HTERT RPE-1 (cell line): ENCODE data around the gene RNASE12.
"Not testable (repeated sequence)": the region's sequence is repeated elsewhere in the genome, so short reads cannot be mapped to it uniquely, and the experiment has no call there.

Experiments
- in situ Hi-C: fragments of 300-500 bp; cut with MboI; formaldehyde crosslinking; loops from 4 replicates; pipeline ENCODE4 v1.14.3; 2020; ENCODE audit warnings: low sequenced_read_pairs

RNASE12 gene

GRCh38 chr14:20614038-20614840, 23.1 kb upstream of the RNASE12 start:
- in situ Hi-C loops: no loop called here

- in situ Hi-C loops: no loop called here
Measured at GRCh38 chr14:20613094-20614037, 22.2 kb upstream of the RNASE12 start.

GRCh38 chr14:20612403-20612802, 21.2 kb upstream of the RNASE12 start:
- in situ Hi-C loops: no loop called here

- in situ Hi-C loops: no loop called here
Measured at GRCh38 chr14:20611277-20611676, 20.1 kb upstream of the RNASE12 start.

GRCh38 chr14:20610002-20610765, 19.0 kb upstream of the RNASE12 start:
- in situ Hi-C loops: no loop called here

DNA sequence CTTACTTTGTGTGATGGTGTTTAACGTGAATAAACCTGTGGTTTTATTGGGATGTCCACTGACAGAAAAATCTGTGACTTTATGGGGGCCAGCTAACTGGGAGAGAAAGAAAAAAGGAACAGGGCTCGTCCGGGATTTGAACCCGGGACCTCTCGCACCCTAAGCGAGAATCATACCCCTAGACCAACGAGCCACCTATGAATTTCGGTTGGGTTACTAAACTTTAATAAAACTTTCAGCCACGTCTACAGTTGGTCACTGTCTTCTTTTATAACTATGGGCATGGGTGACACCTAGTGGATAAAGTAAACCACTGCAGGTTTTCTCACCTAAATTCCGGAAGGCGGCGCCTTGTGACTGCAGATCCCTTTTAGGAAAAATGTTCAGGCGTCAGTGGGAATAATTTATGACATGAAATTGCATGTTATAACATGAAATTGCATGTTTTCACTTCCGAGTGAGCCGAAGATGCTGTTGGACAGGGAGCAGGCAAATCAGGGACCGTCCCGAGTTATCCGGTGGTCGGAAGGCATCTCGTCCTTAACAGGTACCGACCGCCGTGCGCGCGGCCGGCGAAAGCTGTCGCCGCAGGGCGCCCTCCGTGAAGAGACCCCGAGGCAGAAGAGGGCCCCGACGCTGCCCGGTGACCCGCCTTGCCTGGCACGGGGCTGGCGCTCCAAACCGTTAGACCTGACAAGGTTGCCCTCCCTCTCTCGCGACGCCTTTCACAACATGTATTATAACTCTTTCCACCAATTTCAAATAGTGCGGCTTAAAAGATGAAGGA, 18.2 kb upstream of the RNASE12 start:
- in situ Hi-C loops: no loop called here

DNA sequence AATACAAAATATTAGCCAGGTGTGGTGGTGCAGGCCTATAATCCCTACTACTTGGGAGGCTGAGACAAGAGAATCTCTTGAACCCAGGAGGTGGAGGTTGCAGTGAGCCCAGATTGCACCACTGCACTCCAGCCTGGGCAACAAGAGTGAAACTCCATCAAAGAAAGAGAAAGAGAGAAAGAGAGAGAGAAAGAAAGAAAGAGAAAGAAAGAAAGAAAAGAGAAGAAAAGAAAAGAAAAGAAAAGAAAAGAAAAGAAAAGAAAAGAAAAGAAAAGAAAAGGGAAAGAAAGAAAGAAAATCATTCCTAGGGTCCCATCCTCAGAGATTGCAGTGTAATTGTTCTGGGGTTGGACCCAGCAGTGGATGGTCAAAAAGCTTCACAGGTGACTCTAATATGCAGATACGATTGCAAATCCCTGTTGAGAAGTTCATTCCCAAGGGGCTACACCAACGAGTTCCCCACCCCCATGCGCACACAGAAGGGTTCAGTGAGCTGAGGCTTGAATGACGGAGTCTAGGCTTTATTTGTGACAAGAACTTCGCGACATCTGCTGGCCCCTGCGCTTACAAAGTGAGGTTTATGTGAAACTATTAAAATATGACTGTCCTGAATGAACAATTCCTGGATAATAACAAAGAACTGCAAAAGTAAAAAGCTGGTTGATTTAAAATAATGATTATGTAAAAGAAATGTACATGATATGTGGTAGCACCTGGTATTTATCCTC, 17.4 kb upstream of the RNASE12 start:
- in situ Hi-C loops: no loop called here

- in situ Hi-C loops: no loop called here
Measured at GRCh38 chr14:20607617-20608016, 16.4 kb upstream of the RNASE12 start.

GRCh38 chr14:20606902-20607242, 15.7 kb upstream of the RNASE12 start:
- in situ Hi-C loops: no loop called here

DNA sequence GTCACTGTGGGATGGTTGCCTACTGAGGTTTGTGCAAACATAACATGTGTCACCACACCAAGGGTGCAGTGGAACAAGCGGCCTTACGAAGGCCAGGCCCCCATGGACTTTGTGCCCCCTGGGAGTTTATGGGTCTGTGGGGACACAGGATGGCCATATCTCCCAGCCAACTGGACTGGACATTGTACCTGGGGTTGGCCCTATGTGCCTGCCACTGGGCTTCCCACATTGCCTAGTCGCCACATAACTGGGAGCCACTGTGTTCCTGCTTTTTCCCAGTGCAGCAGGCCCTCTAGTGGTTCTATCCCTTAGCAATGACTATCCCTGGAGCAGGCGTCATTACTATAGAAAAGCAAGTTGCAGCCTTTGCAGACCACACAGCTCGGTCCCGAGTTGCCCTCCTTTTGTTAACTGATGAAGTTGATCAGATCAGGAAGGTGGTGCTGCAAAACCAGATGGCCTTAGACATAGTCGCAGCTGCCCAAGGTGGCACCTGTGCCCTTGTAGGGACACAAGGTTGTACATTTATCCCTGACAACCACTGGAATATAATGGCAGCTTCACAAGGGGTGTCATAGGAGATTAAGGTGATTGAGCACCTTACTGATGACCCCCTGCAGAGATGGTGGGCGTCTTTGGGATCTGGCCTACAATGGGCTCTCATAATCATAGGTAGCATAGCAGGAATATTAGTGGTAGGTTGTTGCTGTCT, 15.2 kb upstream of the RNASE12 start:
- in situ Hi-C loops: no loop called here

DNA sequence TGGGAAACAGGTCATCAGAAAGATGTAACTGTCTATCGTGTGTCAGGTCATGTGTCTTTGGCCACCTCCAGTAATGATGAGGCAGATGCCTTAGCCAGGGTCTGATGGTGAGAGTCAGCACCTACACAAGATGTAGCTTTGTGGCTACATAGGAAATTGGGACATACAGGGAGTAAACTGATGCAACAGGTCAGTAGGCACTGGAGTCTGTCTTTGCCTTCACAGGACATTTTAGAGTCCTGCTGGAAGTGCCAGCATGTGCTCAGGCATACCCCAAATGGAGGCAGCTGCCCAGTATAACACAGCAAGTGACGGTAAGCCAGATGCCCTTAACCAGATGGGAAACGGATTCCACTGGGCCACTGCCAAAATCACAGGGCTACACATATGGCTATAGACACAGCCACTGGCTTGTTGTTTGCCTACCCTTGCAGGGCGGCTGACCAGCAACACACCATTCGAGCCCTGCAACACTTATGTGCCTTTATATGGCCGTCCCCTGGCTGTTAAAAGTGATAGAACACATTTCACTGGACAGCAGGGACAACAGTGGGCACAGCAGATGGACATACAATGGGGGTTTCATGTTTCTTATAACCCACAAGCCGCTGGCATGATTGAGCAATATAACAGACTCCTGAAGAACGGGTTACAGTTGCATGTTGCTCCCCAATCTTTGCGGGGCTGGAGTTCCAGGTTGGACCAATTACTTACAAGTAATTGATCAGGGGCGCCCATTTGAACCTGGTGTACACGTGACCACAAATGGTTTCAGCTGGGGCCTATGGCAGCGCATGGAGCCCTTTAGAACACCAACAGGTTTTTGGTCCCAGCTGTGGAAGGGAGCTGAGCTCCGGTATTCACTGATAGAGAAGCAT, 12.9 kb upstream of the RNASE12 start:
- in situ Hi-C loops: no loop called here

GRCh38 chr14:20602583-20602982, 11.4 kb upstream of the RNASE12 start:
- in situ Hi-C loops: no loop called here

- in situ Hi-C loops: no loop called here
Measured at GRCh38 chr14:20601522-20601921, 10.3 kb upstream of the RNASE12 start.

GRCh38 chr14:20597108-20597507, 5.9 kb upstream of the RNASE12 start:
- in situ Hi-C loops: no loop called here

- in situ Hi-C loops: not testable (repeated sequence)
Measured at GRCh38 chr14:20595726-20596125, 4.5 kb upstream of the RNASE12 start.

DNA sequence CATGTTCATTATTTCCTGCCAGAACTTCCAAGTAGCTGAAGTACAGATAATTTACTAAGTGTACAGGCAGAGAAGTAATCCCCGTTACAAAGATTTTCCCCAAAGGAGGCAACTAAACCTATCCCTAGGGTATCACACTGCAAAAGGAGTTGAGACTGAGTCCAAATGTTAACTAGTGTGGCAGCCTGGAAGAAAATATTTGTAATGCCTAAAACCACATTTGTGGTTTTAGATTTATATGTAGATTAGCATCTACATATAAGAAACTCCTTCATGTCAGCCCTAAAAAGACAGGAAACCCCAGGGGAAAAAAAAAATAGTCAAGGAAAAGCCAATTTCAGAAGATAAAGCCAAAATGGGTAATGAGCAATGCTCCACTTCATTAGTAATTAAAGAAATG, 1.4 kb upstream of the RNASE12 start:
- in situ Hi-C loops: no loop called here

- in situ Hi-C loops: no loop called here
Measured at GRCh38 chr14:20587489-20588154, 3.6 kb downstream of the RNASE12 start, which contains the start of gene RNASE11. Gene RNASE11 (minus strand): TSS chr14:20588001.

DNA sequence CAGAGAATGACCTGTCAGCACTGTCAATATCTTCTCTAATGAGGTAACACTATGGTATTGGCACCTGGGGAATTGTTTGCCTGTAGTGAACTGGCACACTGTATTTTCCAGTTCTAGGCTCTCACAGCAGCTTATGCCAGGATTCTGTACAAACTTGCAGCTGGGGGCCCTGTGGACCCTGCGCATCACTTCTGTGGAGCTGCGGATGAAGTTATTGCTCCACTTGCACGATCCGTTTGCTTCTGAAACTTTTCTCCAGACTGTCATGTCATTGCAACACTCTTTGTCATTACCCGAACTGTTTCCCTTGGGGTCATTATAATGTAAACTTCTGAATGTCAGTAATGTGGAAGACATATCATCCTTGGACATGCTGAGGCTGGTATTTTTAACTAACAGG, 7.3 kb downstream of the RNASE12 start:
- in situ Hi-C loops: no loop called here
